Measurements from ENCODE around the gene CDH22.

Gene CDH22, protein sequence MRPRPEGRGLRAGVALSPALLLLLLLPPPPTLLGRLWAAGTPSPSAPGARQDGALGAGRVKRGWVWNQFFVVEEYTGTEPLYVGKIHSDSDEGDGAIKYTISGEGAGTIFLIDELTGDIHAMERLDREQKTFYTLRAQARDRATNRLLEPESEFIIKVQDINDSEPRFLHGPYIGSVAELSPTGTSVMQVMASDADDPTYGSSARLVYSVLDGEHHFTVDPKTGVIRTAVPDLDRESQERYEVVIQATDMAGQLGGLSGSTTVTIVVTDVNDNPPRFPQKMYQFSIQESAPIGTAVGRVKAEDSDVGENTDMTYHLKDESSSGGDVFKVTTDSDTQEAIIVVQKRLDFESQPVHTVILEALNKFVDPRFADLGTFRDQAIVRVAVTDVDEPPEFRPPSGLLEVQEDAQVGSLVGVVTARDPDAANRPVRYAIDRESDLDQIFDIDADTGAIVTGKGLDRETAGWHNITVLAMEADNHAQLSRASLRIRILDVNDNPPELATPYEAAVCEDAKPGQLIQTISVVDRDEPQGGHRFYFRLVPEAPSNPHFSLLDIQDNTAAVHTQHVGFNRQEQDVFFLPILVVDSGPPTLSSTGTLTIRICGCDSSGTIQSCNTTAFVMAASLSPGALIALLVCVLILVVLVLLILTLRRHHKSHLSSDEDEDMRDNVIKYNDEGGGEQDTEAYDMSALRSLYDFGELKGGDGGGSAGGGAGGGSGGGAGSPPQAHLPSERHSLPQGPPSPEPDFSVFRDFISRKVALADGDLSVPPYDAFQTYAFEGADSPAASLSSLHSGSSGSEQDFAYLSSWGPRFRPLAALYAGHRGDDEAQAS

DNA sequence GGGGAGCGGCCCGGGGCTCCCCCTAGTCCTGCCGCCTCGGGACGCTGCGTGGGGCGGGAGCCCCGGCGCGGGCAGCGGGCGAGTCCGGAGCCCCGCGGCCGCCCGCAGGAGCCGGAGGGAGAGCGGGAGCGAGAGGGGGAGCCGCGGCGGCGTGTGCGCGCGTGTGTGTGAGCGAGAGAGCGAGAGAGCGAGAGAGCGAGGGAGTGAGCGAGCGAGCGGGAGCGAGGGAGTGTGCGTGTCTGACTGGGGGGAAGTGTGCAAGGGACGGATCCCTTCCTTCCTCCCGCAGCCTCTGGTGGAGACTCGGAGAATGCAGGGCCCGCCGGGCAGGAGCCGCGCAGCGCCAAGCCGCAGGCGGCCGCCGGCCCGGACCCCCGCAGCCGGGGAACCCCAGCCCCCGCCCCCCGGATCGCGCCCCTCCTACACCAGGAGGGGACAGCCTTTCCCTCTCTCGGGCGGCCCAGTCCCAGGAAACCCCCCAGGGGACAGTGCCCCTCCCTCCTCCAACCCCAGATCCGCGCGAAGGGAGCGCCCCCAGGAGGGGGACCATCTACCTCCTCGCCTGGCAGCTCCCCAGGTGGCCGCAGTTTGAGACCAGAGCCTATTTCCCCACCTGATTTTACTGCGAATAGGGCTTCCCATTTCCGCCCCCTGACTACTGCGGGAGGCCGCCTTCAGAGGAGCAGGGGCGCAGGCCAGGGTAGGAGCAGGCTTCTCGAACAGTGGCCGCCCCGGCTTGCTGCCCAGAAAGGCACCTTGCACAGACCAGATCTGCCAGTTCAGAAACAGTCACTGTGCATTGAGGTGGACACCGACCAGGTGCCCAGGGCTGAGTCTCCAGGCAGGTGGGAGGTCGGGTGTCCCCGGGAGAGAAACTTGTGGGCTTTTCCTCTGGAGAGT is at the start of gene CDH22:
Gene CDH22, minus strand, starts transcription at position 241 of the 900 bp plus-strand sequence. CDS start 57,204 bp downstream, outside the sequence.
- peak; percentile 79 for DNase-seq

GRCh38 chr20:46357030-46357514 is 48.8 kb upstream of the CDH22 start:
- peak; percentile 10 for DNase-seq

DNA sequence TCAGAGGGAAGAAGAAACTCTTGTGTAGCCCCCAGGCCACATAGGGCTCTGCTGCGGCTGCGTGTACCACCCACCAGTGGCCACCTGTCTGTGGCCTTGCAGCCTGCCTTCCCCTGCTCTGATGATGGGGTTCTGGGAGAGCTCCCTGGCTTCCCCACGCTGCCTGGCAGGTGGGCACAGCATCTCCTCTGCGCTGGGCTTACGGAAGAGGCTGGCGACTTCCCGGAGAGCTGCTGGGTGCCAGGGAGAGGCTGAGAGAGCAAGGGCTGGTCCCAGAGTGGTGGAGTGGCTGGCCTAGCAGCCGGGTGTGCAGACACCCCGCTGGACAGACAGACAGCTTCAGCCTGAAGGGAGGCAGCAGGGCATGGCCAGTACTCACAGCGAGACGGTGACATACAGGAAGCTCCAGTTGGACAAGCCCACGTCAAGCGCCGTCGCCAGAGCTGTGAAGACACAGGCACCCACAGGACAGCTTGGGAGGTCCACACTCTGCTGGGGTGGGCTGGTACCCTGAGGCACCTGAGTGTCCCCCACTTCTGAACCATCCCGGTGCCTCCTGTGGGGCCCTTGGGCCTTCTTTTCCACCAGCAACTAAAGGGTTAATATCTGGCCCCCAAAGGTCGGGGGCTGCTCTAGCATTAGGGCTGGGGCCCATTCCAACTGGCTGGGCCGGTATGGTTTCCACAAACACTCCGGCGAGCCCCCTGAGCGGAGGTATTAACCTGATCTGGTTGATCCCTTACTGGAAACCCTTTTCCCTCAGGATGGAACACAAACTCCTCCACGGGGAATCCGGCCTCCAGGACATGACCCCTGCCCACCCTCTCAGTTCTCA is 48.1 kb upstream of the CDH22 start:
- DNase-seq, result no peak

GRCh38 chr20:46355778-46356177 is 47.5 kb upstream of the CDH22 start:
- DNase-seq, result no peak

- DNase-seq, result no peak
Observed at GRCh38 chr20:46354920-46355654, 46.8 kb upstream of the CDH22 start.

- DNase-seq, result no peak
Observed at GRCh38 chr20:46354207-46354555, 45.9 kb upstream of the CDH22 start.

DNA sequence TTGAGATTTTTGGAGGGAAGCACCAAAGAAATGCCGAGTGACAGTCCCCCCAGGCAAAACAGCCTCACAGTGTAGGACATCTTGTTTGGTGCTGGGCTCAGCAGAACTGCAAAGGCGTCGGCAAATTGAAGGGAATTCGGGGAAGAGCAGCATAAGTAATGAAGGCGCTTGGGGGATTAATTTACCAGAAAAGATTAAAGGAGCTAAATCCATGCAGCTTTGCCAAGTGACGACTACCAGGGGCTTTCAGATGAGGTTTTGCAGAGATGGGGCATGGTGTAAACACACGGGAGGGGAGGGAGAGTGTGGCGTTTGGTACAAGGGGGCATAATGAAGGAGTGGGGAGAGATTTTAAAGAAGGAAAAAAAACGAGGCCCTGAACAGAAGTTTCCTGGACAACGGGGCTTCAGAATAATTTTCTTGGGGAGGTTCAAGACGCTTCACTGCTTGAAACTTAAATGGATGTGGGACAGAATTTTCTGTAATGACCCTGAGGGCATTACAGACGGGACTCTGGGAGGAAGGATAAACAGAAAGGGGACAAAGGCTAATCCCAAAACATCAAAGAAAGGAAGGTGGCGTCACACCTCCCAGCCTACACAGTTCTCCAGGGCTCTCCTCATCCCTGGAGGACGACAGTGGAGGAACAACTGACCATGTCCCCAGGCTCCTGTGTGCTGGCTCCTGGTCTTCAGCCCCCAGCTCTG is 45.4 kb upstream of the CDH22 start:
- DNase-seq, result no peak

GRCh38 chr20:46352370-46352938 is 44.2 kb upstream of the CDH22 start:
- no peak for DNase-seq

DNA sequence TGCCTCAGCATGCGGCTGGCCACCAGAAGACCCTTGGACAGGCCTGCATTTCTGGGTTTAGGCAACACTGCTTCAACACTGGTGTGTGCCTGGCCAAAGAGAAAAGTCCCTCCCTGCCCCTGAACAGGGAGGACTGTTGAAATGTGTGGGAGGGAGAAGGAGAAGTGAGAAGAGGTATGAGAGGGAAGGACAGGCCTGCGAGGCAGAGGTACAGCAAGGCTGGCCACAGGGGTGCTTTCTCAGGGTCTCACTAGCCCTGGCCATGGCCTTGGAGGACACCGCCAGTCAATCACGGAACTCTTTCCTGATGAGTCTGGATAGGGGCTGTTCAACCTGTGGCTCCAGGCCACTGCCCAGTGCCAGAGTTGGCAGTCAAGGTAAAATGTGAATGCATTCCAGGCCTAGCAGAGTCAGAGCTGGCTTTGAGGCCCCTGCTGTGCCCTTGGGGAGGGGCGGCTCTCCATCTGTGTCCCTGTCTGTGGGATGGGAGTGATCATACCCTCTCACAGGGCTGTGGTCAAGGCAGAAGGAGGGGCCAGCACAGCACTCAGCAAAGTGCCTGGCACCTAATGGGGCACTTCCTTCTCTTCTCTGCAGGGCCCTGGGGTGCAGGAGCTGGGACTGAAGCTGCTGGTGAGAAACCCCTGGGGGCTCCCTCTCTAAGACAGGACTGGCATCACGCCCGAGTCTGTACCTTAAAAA is 43.2 kb upstream of the CDH22 start:
- no peak for DNase-seq

- DNase-seq, result no peak
Observed at GRCh38 chr20:46350986-46351267, 42.6 kb upstream of the CDH22 start.

- no peak for DNase-seq
Observed at GRCh38 chr20:46350201-46350985, 42.1 kb upstream of the CDH22 start.

- peak; percentile 52 for DNase-seq
Observed at GRCh38 chr20:46349742-46350056, 41.4 kb upstream of the CDH22 start.

DNA sequence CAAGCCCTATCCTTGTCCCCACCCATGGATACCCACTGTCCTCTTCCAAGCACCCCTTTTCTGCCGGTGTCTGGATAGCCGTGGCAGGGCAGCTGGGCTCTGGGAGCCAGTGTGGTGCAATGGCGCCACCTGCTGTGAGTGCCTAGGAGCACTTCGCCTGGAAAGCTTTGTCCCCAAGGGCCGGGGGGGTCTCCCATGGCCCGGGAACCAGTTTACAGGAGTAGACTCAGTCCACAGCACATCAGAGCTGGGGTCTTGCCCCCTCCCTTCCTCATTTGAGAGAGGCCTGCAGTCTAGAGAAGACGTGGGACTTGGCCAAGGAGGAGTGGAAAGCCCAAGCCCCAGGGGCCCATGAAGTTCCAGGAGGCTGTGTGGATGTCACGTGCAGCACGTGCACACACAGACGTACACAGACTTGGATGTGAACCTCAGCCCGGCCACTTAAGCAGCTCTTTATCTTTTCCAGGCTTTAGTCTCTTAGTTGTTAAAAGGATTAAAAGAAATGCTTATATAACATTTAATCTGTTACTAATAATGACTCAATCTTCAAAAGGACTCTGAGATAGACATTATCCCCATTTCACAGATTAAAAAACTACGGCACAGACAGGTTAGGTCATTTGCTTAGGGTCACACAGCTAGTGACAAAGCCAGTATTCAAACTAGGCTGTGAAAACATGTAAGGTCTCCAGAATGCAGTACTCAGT is 40.9 kb upstream of the CDH22 start:
- DNase-seq, result peak; percentile 73

GRCh38 chr20:46347841-46348803 is 39.8 kb upstream of the CDH22 start:
- peak; percentile 83 for DNase-seq

GRCh38 chr20:46346770-46347169 is 38.5 kb upstream of the CDH22 start:
- DNase-seq, result no peak

GRCh38 chr20:46344488-46345162 is 36.3 kb upstream of the CDH22 start:
- DNase-seq, result no peak

GRCh38 chr20:46343975-46344357 is 35.7 kb upstream of the CDH22 start:
- DNase-seq, result no peak
